ENCODE results near the gene ANXA3. TPM values are rescaled to one million over a fixed set of nuclear protein-coding genes. Genes with fewer than 3 reads are reported as not detected.

Gene ANXA3
- total and polyA plus RNA-seq, 2 donors (not counting 3 experiments of a cell fraction or from before 2014, with no cell fraction given): 52.9 to 78.4 TPM

- Histone ChIP-seq H3K9me3 (replicated peaks; ENCODE audit: control insufficient read depth, insufficient read depth, low read length) (no peaks in the 10 kb centered on the region), H2AFZ (ENCODE audit: low read depth, low read length) (no peak overlapping the region), H3K4me1 (ENCODE audit: control insufficient read depth, extremely low read depth, insufficient read depth, low read length) (no peaks in the 10 kb centered on the region), H3K27me3 (ENCODE audit: control insufficient read depth in 2 of 2, insufficient read depth in 2 of 2, low read length in 2 of 2) (no peaks in the 10 kb centered on the region), H3K4me3 (replicated peaks in 1 of 3; ENCODE audit: insufficient read depth in 1 of 3, low read depth in 1 of 3, low read length in 3 of 3) (no peak overlapping the region), H3K9ac (replicated peaks; ENCODE audit: extremely low read depth, insufficient read depth, low read length) (no peak overlapping the region), H3K4me2 (ENCODE audit: insufficient read depth, low read length) (no peak overlapping the region), H3K9me1 (replicated peaks; ENCODE audit: control insufficient read depth, extremely low read depth, insufficient read depth, low read length) (no peaks in the 10 kb centered on the region), H3K36me3 (ENCODE audit: control insufficient read depth in 2 of 2, extremely low read depth in 1 of 2, insufficient read depth in 2 of 2, low read length in 2 of 2) (no peaks in the 10 kb centered on the region), H3K79me2 (ENCODE audit: control insufficient read depth, insufficient read depth, low read length) (no peaks in the 10 kb centered on the region), H4K20me1 (replicated peaks; ENCODE audit: control insufficient read depth, extremely low read depth, insufficient read depth, low read length) (no peaks in the 10 kb centered on the region), H3K27ac (ENCODE audit: insufficient read depth, low read depth, low read length) (no peak overlapping the region)
- dilution Hi-C loops (cut with MboI; ENCODE audit: extremely low pct_ligation_motif_present, low sequenced_read_pairs) (no loop called here), intact Hi-C loops (cut with micrococcal nuclease) (no loop called here)
- DNase-seq (ENCODE audit: low read depth, low spot score) (no peak), FAIRE-seq (no peak)
- POLR2A ChIA-PET: no interaction called here
- TF ChIP-seq POLR2AphosphoS5 (IDR thresholded peaks at IDR 0.05; ENCODE audit: insufficient read depth, low read depth, low read length) (no peak), FOS (IDR thresholded peaks at IDR 0.05; ENCODE audit: borderline replicate concordance, insufficient read depth, low read length) (no peak), MYC (IDR thresholded peaks at IDR 0.05; ENCODE audit: low read depth, low read length) (no peak), JUN (IDR thresholded peaks at IDR 0.05; ENCODE audit: borderline replicate concordance, insufficient read depth, insufficient read length, low read depth) (no peak), CTCF (IDR thresholded peaks at IDR 0.05; ENCODE audit: extremely low read depth in 1 of 2, insufficient read depth in 1 of 2, low read depth in 1 of 2, low read length in 2 of 2) (no peak), POLR2A (IDR thresholded peaks at IDR 0.05; ENCODE audit: low read depth, low read length) (no peak), EZH2 (IDR thresholded peaks at IDR 0.05; ENCODE audit: borderline replicate concordance, low read depth, low read length, severe bottlenecking) (no peak), GATA2 (IDR thresholded peaks at IDR 0.05; ENCODE audit: insufficient read depth, insufficient read length, low read depth, low read length) (no peak)
- TF ChIP-seq, protein P1, sequence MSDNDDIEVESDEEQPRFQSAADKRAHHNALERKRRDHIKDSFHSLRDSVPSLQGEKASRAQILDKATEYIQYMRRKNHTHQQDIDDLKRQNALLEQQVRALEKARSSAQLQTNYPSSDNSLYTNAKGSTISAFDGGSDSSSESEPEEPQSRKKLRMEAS (IDR thresholded peaks at IDR 0.05; ENCODE audit: insufficient read depth, insufficient read length): no peak
- BruUV-seq (replicated peaks): no TSS peak
- CTCF ChIA-PET: interaction anchor here (0.7 kb wide), 2 partner anchors 14 to 703 kb away, joined by 3 read pairs; no protein-coding TSS in a partner anchor
These were observed 87.0 kb downstream of the ANXA3 start for GRCh38 chr4:78638337-78639172.
